ENCODE data around the gene APRT. TPM values are rescaled to one million over a fixed set of nuclear protein-coding genes. Genes with fewer than 3 reads are reported as not detected.
A peak's percentile ranks its signal among the peaks of the same experiment; 100 is the strongest.

Gene APRT
- total RNA-seq, 4 donors from 2014 or later = 81.6 to 221 (median 149) TPM

DNA sequence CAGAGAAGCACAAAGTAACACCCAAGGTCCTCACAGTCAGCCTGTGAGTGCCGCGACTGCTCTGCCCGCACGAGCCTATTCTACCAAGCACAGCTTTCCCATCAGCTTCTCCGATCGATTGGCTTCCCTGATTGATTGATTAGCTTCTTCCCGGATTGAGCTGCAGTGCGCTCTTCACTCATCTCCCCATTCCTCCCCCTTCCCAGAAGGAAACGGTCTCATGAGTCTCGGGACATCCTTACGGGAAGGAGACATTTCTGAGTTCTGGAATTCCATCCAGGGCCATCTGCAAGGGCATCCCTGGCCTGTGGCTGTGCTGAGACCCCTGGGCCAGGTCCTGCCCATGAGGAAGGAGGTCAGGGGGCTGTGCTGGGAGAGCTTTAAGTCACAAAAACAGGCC is 44.8 kb downstream of the APRT start:
- H3K9me3 ChIP-seq = no peaks in the 10 kb centered on the region
- 75% methylated on average over 11 of the region's 11 CpGs; no CpG with 5 or more reads in 1 of the 2 donors for WGBS, 2 donors (ENCODE audit: low coverage in 1 of 2)
- no peaks in the 10 kb centered on the region for H3K27me3 ChIP-seq
- H3K36me3 ChIP-seq = no peaks in the 10 kb centered on the region
- TF ChIP-seq POLR2A (IDR thresholded peaks at IDR 0.05) (no peak), EP300 (IDR thresholded peaks at IDR 0.05; ENCODE audit: low read depth) (peak; percentile 27), POLR2AphosphoS5 (IDR thresholded peaks at IDR 0.05) (no peak)
- no peak overlapping the region for H3K4me3 ChIP-seq
- intact Hi-C loops (cut with DNase I; ENCODE audit: low total_unique reads) (no loop called here), in situ Hi-C loops (cut with MboI; ENCODE audit: low pct_ligation_motif_present in 1 of 4, low pct_unique_long_range_greater_than_20kb in 1 of 4, low sequenced_read_pairs in 3 of 4) (no loop called here)
- peaks cover 47 to 77% (median 66%) of the 10 kb centered on the region in 4 donors for H3K4me1 ChIP-seq
- no peak for DNase-seq
- peak overlapping the region; percentile 82 to 93 (median 90) for H3K27ac ChIP-seq

DNA sequence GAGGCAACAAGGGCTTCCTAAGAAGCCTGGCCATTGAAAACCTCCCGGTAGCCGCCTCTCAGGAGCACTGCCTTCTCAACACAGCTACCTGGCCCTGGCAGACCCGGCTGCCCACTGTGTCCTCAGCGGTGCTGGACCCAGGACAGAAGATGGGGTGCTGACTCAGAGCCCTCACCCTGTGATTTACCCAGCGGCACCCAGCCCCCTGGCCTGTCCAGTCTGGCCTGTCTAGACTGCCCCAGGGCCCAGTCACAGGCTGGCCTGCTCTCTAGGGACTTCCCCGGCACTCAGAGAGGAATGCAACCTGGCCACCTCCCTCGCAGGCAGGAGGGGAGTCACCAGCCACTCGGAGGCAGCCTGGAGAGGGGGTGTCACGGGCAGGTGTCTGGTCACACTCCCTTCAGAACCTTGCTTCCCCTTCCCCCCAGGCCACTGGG is 46.8 kb downstream of the APRT start:
- 88% methylated on average over 9 of the region's 9 CpGs; no CpG with 5 or more reads in 1 of the 2 donors for WGBS, 2 donors (ENCODE audit: low coverage in 1 of 2)
- in situ Hi-C loops (cut with MboI; ENCODE audit: low pct_ligation_motif_present in 1 of 4, low pct_unique_long_range_greater_than_20kb in 1 of 4, low sequenced_read_pairs in 3 of 4) (no loop called here), intact Hi-C loops (cut with DNase I; ENCODE audit: low total_unique reads) (no loop called here)
- H3K4me1 ChIP-seq = peaks cover 48 to 77% (median 68%) of the 10 kb centered on the region in 4 donors
- H3K4me3 ChIP-seq = no peak overlapping the region
- H3K27ac ChIP-seq = peak overlapping the region in 3 of 4 donors; percentile 10 to 89 (median 40)
- no peaks in the 10 kb centered on the region for H3K9me3 ChIP-seq
- TF ChIP-seq POLR2A (IDR thresholded peaks at IDR 0.05) = no peak
- no peaks in the 10 kb centered on the region for H3K36me3 ChIP-seq
- DNase-seq = no peak
- no peaks in the 10 kb centered on the region for H3K27me3 ChIP-seq

DNA sequence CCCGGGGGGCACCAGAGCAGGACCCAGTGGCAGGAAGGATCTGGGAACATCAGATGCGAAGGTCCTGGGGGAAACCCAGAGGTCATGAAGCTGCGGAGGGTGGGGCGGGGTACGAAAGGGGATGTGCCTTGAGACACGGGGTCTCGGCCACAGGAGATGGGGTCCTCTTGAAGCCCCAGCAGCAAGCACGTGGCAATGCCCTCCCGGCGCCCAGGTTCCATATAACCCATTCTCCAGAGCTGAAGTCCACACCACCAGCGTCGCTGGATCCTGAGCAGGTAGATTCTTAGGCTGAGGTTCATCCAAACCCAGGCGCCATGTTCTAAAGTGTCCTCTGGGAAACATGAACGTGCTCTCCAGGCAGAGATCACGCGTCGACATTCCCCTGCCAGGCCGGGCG is 47.6 kb downstream of the APRT start:
- in situ Hi-C loops (cut with MboI; ENCODE audit: low pct_ligation_motif_present in 1 of 4, low pct_unique_long_range_greater_than_20kb in 1 of 4, low sequenced_read_pairs in 3 of 4) = no loop called here
- intact Hi-C loops (cut with DNase I; ENCODE audit: low total_unique reads) = no loop called here

DNA sequence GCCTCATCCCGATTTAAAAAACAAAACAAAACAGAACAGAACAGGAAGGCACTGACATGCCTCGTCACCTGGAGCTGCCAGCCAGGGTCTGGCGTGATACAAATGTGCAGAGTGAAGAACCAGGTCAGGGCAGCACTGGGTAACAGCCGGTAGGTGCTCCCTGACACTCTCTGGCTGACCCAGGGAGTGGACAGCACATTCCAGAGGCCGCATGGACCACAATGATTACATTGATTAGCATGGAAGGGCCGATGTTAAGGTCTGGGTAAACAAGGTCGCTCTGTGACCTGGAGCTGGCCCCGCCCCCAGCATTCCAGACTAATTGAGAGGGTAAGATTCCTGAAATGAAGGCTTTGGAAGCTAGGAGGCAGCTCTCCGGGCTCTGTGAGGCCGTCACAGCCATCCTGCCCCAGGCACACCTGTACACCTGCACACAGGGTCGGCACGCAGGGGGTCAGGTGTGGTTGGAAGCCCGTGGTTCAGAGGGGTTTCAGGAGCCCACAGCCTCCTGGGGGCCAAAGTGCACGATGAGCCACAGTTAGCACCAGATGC is 48.1 kb downstream of the APRT start:
- no peak for DNase-seq
- H3K4me1 ChIP-seq = peaks cover 41 to 77% (median 67%) of the 10 kb centered on the region in 4 donors
- H3K4me3 ChIP-seq = no peak overlapping the region
- TF ChIP-seq, protein P1, sequence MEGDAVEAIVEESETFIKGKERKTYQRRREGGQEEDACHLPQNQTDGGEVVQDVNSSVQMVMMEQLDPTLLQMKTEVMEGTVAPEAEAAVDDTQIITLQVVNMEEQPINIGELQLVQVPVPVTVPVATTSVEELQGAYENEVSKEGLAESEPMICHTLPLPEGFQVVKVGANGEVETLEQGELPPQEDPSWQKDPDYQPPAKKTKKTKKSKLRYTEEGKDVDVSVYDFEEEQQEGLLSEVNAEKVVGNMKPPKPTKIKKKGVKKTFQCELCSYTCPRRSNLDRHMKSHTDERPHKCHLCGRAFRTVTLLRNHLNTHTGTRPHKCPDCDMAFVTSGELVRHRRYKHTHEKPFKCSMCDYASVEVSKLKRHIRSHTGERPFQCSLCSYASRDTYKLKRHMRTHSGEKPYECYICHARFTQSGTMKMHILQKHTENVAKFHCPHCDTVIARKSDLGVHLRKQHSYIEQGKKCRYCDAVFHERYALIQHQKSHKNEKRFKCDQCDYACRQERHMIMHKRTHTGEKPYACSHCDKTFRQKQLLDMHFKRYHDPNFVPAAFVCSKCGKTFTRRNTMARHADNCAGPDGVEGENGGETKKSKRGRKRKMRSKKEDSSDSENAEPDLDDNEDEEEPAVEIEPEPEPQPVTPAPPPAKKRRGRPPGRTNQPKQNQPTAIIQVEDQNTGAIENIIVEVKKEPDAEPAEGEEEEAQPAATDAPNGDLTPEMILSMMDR (IDR thresholded peaks at IDR 0.05) = no peak
- TF ChIP-seq POLR2AphosphoS5 (IDR thresholded peaks at IDR 0.05) (no peak), EP300 (IDR thresholded peaks at IDR 0.05; ENCODE audit: low read depth) (no peak), POLR2A (IDR thresholded peaks at IDR 0.05) (no peak)
- H3K27me3 ChIP-seq = no peaks in the 10 kb centered on the region
- WGBS, 2 donors (ENCODE audit: low coverage in 1 of 2) = 48 to 68% methylated on average over 3 to 14 of the region's 14 CpGs
- H3K9me3 ChIP-seq = no peaks in the 10 kb centered on the region
- no peaks in the 10 kb centered on the region for H3K36me3 ChIP-seq
- intact Hi-C loops (cut with DNase I; ENCODE audit: low total_unique reads) = no loop called here
- peak overlapping the region; percentile 17 to 89 (median 86) for H3K27ac ChIP-seq
- in situ Hi-C loops (cut with MboI; ENCODE audit: low pct_ligation_motif_present in 1 of 4, low pct_unique_long_range_greater_than_20kb in 1 of 4, low sequenced_read_pairs in 3 of 4) = no loop called here

More for the DNA sequence above, 47.6 kb downstream of the APRT start:
- no peak for DNase-seq
- H3K9me3 ChIP-seq = no peaks in the 10 kb centered on the region
- peak overlapping the region; percentile 10 to 89 (median 52) for H3K27ac ChIP-seq
- H3K4me3 ChIP-seq = no peak overlapping the region
- H3K36me3 ChIP-seq = no peaks in the 10 kb centered on the region
- TF ChIP-seq POLR2A (IDR thresholded peaks at IDR 0.05) = no peak
- no peak for TF ChIP-seq EP300 (IDR thresholded peaks at IDR 0.05; ENCODE audit: low read depth)
- no peaks in the 10 kb centered on the region for H3K27me3 ChIP-seq
- peaks cover 44 to 77% (median 68%) of the 10 kb centered on the region in 4 donors for H3K4me1 ChIP-seq
- 91 to 100% methylated on average over 3 to 19 of the region's 19 CpGs for WGBS, 2 donors (ENCODE audit: low coverage in 1 of 2)

DNA sequence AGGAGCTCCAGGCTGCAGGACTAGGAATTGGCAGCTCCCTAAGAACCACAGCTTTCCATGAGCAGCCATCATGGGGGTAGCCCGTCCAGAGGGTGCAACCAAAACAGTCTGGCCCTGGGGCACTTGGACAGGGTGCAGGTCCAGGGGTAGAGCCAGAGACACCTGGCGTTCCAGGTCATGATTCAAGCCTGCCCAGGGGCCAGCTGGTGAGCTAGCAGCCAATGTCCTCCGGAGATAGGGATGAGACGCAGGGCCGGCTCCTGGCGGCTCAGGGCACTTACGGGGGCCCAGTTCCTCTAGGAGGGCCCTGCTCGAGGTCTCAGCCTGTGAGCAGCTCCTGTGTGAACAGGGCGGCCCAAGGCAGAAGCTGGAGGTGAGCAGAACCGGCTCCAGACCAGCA is 48.8 kb downstream of the APRT start:
- WGBS, 2 donors (ENCODE audit: low coverage in 1 of 2) = 90% methylated on average over 3 of the region's 10 CpGs; no CpG with 5 or more reads in 1 of the 2 donors
- Histone ChIP-seq H3K4me1 (peaks cover 37 to 75% (median 63%) of the 10 kb centered on the region in 4 donors), H3K4me3 (no peak overlapping the region), H3K27me3 (no peaks in the 10 kb centered on the region), H3K27ac (peak overlapping the region; percentile 17 to 89 (median 86)), H3K36me3 (no peaks in the 10 kb centered on the region), H3K9me3 (no peaks in the 10 kb centered on the region)
- in situ Hi-C loops (cut with MboI; ENCODE audit: low pct_ligation_motif_present in 1 of 4, low pct_unique_long_range_greater_than_20kb in 1 of 4, low sequenced_read_pairs in 3 of 4) = no loop called here
- no peak for TF ChIP-seq POLR2AphosphoS5 (IDR thresholded peaks at IDR 0.05)
- no peak for TF ChIP-seq EP300 (IDR thresholded peaks at IDR 0.05; ENCODE audit: low read depth)
- TF ChIP-seq, protein P1 (IDR thresholded peaks at IDR 0.05) = no peak
- TF ChIP-seq POLR2A (IDR thresholded peaks at IDR 0.05) = no peak
- intact Hi-C loops (cut with DNase I; ENCODE audit: low total_unique reads) = no loop called here
- DNase-seq = no peak

All from transverse colon (tissue), 4 donors.